SK-N-SH treated with all-trans-retinoic acid at 6 μM for 48 hours (cell line): Measurements from ENCODE around the gene SCD5.

ENCODE experiments used
- ARNTL ChIP-seq: fragments of 450-650 bp; formaldehyde crosslinking; IDR thresholded peaks from 2 replicates; pipeline ENCODE4 v1.5.0; 2020; ENCODE audit warnings: low read depth, mild to moderate bottlenecking, moderate library complexity, borderline replicate concordance
- OSR1 ChIP-seq: fragments of 250-450 bp; sonication (Bioruptor Pico); IDR thresholded peaks from 2 replicates; pipeline ENCODE4 v1.8.0; 2022; ENCODE audit warnings: moderate library complexity, mild to moderate bottlenecking, inconsistent platforms
- PPARA ChIP-seq: fragments of 250-450 bp; sonication (Bioruptor Pico); IDR thresholded peaks from 2 replicates; pipeline ENCODE4 v1.5.0; 2020; ENCODE audit warnings: mild to moderate bottlenecking, borderline replicate concordance
- RARB ChIP-seq: fragments of 250-450 bp; sonication (Bioruptor Pico); IDR thresholded peaks from 2 replicates; pipeline ENCODE4 v1.8.0; 2021; ENCODE audit warnings: mild to moderate bottlenecking, moderate library complexity
- SNAI2 ChIP-seq: fragments of 250-450 bp; sonication (Bioruptor Pico); IDR thresholded peaks from 2 replicates; pipeline ENCODE4 v1.5.0; 2020; ENCODE audit warnings: mild to moderate bottlenecking, moderate library complexity
- TCF4 ChIP-seq: fragments of 250-450 bp; sonication (Bioruptor Pico); IDR thresholded peaks from 2 replicates; pipeline ENCODE4 v1.8.0; 2021; ENCODE audit warnings: mild to moderate bottlenecking, moderate library complexity, borderline replicate concordance
- TOX ChIP-seq: fragments of 250-450 bp; sonication (Bioruptor Pico); IDR thresholded peaks from 2 replicates; pipeline ENCODE4 v1.8.0; 2021; ENCODE audit warnings: mild to moderate bottlenecking, moderate library complexity, borderline replicate concordance
- ZC3H10 ChIP-seq: fragments of 250-450 bp; sonication (Bioruptor Pico); IDR thresholded peaks from 2 replicates; pipeline ENCODE4 v1.5.1; 2021; ENCODE audit warnings: mild to moderate bottlenecking, moderate library complexity
- ZFP3 ChIP-seq: fragments of 250-450 bp; sonication (Bioruptor Pico); IDR thresholded peaks from 2 replicates; pipeline ENCODE4 v1.5.0; 2020; ENCODE audit warnings: mild to moderate bottlenecking, moderate library complexity
- ZFP30 ChIP-seq: fragments of 450-650 bp; formaldehyde crosslinking; IDR thresholded peaks from 2 replicates; pipeline ENCODE4 v1.5.0; 2022; ENCODE audit warnings: mild to moderate bottlenecking, moderate library complexity
- ZNF8 ChIP-seq: fragments of 450-650 bp; formaldehyde crosslinking; IDR thresholded peaks from 2 replicates; pipeline ENCODE4 v1.5.0; 2020; ENCODE audit warnings: mild to moderate bottlenecking, moderate library complexity
- TF ChIP-seq, protein P1 (sequence below): fragments of 250-450 bp; sonication (Bioruptor Pico); IDR thresholded peaks from 2 replicates; pipeline ENCODE4 v1.8.0; 2020; ENCODE audit warnings: mild to moderate bottlenecking, moderate library complexity, borderline replicate concordance
- TF ChIP-seq, protein P2 (sequence below): fragments of 250-450 bp; sonication (Bioruptor Pico); IDR thresholded peaks from 2 replicates; pipeline ENCODE4 v1.5.1; 2020; ENCODE audit warnings: low read depth, mild to moderate bottlenecking, moderate library complexity

- TF ChIP-seq ZNF8 (no peak), RARB (no peak), ZFP30 (CRISPR knock-in tag) (no peak), TOX (no peak), ARNTL (CRISPR knock-in tag) (no peak), ZC3H10 (CRISPR knock-in tag) (no peak), OSR1 (CRISPR knock-in tag) (no peak), TCF4 (CRISPR knock-in tag) (no peak), ZFP3 (CRISPR knock-in tag) (no peak), SNAI2 (no peak), PPARA (CRISPR knock-in tag) (no peak)
- TF ChIP-seq, protein P1, sequence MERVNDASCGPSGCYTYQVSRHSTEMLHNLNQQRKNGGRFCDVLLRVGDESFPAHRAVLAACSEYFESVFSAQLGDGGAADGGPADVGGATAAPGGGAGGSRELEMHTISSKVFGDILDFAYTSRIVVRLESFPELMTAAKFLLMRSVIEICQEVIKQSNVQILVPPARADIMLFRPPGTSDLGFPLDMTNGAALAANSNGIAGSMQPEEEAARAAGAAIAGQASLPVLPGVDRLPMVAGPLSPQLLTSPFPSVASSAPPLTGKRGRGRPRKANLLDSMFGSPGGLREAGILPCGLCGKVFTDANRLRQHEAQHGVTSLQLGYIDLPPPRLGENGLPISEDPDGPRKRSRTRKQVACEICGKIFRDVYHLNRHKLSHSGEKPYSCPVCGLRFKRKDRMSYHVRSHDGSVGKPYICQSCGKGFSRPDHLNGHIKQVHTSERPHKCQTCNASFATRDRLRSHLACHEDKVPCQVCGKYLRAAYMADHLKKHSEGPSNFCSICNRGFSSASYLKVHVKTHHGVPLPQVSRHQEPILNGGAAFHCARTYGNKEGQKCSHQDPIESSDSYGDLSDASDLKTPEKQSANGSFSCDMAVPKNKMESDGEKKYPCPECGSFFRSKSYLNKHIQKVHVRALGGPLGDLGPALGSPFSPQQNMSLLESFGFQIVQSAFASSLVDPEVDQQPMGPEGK (CRISPR knock-in tag), result no peak
- TF ChIP-seq, protein P2, sequence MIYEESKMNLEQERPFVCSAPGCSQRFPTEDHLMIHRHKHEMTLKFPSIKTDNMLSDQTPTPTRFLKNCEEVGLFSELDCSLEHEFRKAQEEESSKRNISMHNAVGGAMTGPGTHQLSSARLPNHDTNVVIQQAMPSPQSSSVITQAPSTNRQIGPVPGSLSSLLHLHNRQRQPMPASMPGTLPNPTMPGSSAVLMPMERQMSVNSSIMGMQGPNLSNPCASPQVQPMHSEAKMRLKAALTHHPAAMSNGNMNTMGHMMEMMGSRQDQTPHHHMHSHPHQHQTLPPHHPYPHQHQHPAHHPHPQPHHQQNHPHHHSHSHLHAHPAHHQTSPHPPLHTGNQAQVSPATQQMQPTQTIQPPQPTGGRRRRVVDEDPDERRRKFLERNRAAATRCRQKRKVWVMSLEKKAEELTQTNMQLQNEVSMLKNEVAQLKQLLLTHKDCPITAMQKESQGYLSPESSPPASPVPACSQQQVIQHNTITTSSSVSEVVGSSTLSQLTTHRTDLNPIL (CRISPR knock-in tag), result no peak
These were observed 41.0 kb upstream of the SCD5 start for GRCh38 chr4:82839624-82840023.
